Hair follicular keratinocyte (primary cell): Measurements from ENCODE around the gene PPWD1. TPM values are rescaled to one million over a fixed set of nuclear protein-coding genes. Genes with fewer than 3 reads are reported as not detected.

Experiments
- total RNA-seq: library from RNA; depleted of rRNA; stranded (reverse); fragments of >200 nt; gene quantifications from 2 replicates; pipeline ENCODE4 v1.2.3, GENCODE V29; 2015

Gene PPWD1
- total RNA-seq: 17.5 and 20.1 TPM in 2 replicates

DNA sequence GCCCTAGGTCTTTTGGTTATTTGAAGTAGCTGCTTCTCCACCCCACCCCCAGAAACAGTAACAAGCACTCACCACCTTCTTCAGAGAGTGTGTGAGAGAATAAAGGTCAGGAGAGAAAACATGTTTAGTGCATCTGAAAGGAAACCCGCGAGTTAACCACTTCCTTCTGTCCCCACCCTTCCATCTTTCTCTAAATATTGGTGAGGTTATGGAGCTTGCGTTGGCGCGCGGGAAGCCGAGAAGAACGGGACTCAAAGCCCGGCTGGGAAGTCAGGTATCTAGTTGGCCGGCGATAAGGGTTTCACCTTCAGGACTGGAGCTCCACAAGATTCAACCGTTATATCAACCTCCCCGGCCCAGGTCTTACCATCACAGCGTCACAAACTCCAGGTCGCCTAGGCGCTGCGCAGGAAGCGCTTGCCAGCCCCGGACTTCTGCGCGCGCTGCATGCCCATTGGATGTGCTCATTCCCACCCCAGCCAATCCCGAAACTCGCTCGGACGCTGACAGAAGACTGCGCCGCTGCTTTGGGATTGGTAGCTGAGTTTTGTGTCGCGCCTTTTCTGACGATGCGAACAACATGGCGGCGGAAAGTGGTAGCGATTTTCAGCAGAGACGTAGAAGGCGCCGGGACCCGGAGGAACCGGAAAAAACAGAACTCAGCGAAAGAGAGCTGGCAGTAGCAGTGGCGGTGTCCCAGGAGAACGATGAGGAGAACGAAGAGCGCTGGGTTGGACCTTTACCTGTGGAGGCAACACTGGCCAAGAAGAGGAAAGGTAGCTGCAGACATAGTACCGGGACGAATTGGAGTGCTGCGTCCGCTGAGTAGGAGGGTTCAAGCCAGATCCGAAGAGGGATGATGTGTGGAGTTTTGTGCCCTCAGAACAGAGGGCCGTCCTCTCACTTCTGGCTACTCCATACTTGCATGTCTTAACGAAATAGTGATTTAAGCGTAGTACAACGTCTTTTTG, at the start of gene PPWD1, which contains the start of gene CENPK:
TSS of gene PPWD1 (plus strand) at position 566 of the 971 bp plus-strand sequence. CDS start at position 581, 15 bp downstream.
TSS of gene CENPK (minus strand) at position 438 of the 971 bp plus-strand sequence. CDS start 8,261 bp downstream, outside the sequence.

DNA sequence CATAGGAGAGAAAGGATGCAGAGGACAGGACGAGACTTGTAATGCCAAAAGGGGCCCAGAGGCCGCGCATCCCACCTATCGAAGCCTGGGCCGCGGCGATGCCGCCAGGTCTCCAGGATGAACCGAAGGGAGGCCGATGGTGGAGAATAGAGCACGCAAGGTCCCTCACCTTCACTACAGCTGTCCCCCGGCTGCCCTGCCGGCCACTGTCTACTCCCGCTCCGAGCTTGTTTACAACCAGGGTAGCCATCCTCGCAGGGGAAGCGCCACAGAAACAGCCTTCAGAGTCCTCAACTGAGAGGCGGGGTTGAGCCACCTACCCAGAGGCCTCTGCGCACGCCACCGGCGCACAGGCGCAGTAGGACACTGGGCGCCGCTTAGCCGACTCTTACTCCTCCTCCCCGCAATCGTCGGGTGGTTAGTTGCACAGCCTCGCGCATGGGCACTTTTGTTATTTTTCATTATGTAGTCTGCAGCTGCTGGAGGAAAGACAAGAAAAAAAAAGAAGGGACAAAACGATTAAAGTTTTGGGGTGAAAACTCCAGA, 61.0 kb downstream of the PPWD1 start, which contains the start of gene TRIM23:
TSS of gene TRIM23 (minus strand) at position 309 of the 546 bp plus-strand sequence. CDS start at position 250, 59 bp downstream.

GRCh38 chr5:65624571-65625555, 61.8 kb downstream of the PPWD1 start, which contains the start of the genes SHLD3 and TRAPPC13:
Gene SHLD3, plus strand, starts transcription at chr5:65625027. Its CDS starts 4,561 bp downstream, at chr5:65629588.
Gene TRAPPC13, plus strand, starts transcription at chr5:65625027. Its CDS starts 34 bp downstream, at chr5:65625061.

Other genes starting within 250 kb of the PPWD1 start
- gene ADAMTS6, start 81.4 kb upstream of the PPWD1 start, total RNA-seq: 22.0 and 24.4 TPM in 2 replicates
- 10.5 and 21.7 TPM in 2 replicates for gene CENPK, start 128 bp upstream of the PPWD1 start, total RNA-seq
- 5.9 and 8.8 TPM in 2 replicates for gene TRIM23, start 61.0 kb downstream of the PPWD1 start, total RNA-seq
- gene SHLD3, start 61.7 kb downstream of the PPWD1 start, total RNA-seq: 1.8 and 3.6 TPM in 2 replicates
- gene TRAPPC13, start 61.7 kb downstream of the PPWD1 start, total RNA-seq: 11.8 and 19.6 TPM in 2 replicates
- gene SGTB, start 158.8 kb downstream of the PPWD1 start, total RNA-seq: 8.0 and 14.4 TPM in 2 replicates
- 22.5 and 26.4 TPM in 2 replicates for gene NLN, start 158.9 kb downstream of the PPWD1 start, total RNA-seq